H1 (cell line): ENCODE measurements around the gene COLEC12. TPM values are rescaled to one million over a fixed set of nuclear protein-coding genes. Genes with fewer than 3 reads are reported as not detected.

Experiments
- CTCF ChIA-PET: fragments of 300-600 bp; sonication (Branson Sonifier 250); formaldehyde crosslinking; loops from one replicate; lab custom pipeline; 2021; ENCODE audit not compliant: partially characterized antibody; lab: Charles Lee
- POLR2A ChIA-PET: fragments of 300-600 bp; sonication (Branson Sonifier 250); formaldehyde crosslinking; loops from one replicate; lab custom pipeline; 2021; ENCODE audit warnings: inconsistent platforms; ENCODE audit not compliant: partially characterized antibody; lab: Charles Lee
- DNase-seq, 2 experiments: peaks; one replicate each; pipeline versions ENCODE4 v3.0.0 to v3.0.0-alpha.2; 2010 to 2022; ENCODE audit warnings: low spot score in 2 of 2, low read depth in 1 of 2, mixed read lengths in 1 of 2
- FAIRE-seq: peaks from 2 replicates; lab custom pipeline; 2011; peaks lifted over from hg19 to GRCh38; lab: Jason Lieb, UNC
- H2AFZ ChIP-seq: 2 replicates; pipeline ENCODE4 v1.8.1; 2012; ENCODE audit warnings: low read length, inconsistent platforms
- H2AK5ac ChIP-seq: 2 replicates; pipeline ENCODE4 v1.6.1; 2013; ENCODE audit warnings: low read depth, low read length
- H2BK120ac ChIP-seq: replicated peaks from 2 replicates; pipeline ENCODE3; 2013; ENCODE audit warnings: low read depth, low read length, inconsistent platforms
- H2BK12ac ChIP-seq: 2 replicates; pipeline ENCODE4 v1.6.1; 2013; ENCODE audit warnings: low read depth, low read length
- H2BK15ac ChIP-seq: 2 replicates; pipeline ENCODE4 v1.6.1; 2013; ENCODE audit warnings: low read length
- H2BK20ac ChIP-seq: 2 replicates; pipeline ENCODE4 v1.6.1; 2013; ENCODE audit warnings: low read length
- H2BK5ac ChIP-seq: 2 replicates; pipeline ENCODE4 v1.6.1; 2013; ENCODE audit warnings: low read depth, low read length
- H3K14ac ChIP-seq: 2 replicates; pipeline ENCODE4 v1.6.1; 2013; ENCODE audit warnings: inconsistent platforms; ENCODE audit not compliant: insufficient read length
- H3K18ac ChIP-seq: 2 replicates; pipeline ENCODE4 v1.6.1; 2013; ENCODE audit warnings: low read length; ENCODE audit errors: extremely low read depth
- H3K23ac ChIP-seq: 2 replicates; pipeline ENCODE4 v1.6.1; 2013; ENCODE audit warnings: inconsistent platforms; ENCODE audit not compliant: insufficient read length
- H3K23me2 ChIP-seq: 2 replicates; pipeline ENCODE4 v1.6.1; 2013; ENCODE audit warnings: low read depth, low read length
- H3K27ac ChIP-seq: 2 replicates; pipeline ENCODE4 v1.6.1; 2011; ENCODE audit warnings: low read depth, low read length, inconsistent platforms
- H3K27me3 ChIP-seq, 4 experiments: replicated peaks in 1 of 4; 1 replicate in 1 of 4; 2 replicates in 3 of 4; pipeline versions ENCODE4 v1.6.1 to v1.8.1; 2011 to 2013; ENCODE audit warnings: low read length in 3 of 4, mild to moderate bottlenecking in 3 of 4, inconsistent platforms in 2 of 4, mixed read lengths in 2 of 4, moderate library complexity in 1 of 4; ENCODE audit not compliant: control insufficient read depth in 3 of 4, insufficient read depth in 3 of 4; ENCODE audit errors: extremely low read depth in 1 of 4
- H3K36me3 ChIP-seq, 4 experiments: 2 replicates each; pipeline versions ENCODE4 v1.6.1 to v1.8.1; 2011 to 2013; ENCODE audit warnings: mild to moderate bottlenecking in 4 of 4, low read length in 3 of 4, moderate library complexity in 2 of 4, control low read depth in 1 of 4, inconsistent platforms in 1 of 4; ENCODE audit not compliant: insufficient read depth in 4 of 4, control insufficient read depth in 2 of 4
- H3K4ac ChIP-seq: replicated peaks from 2 replicates; pipeline ENCODE3; 2013; ENCODE audit warnings: low read length, low read depth, mixed read lengths, inconsistent platforms; ENCODE audit not compliant: insufficient read length
- H3K4me1 ChIP-seq, 4 experiments: replicated peaks in 1 of 4; 1 replicate in 1 of 4; 2 replicates in 3 of 4; pipeline versions ENCODE4 v1.6.1 to v1.8.1; 2011 to 2013; ENCODE audit warnings: low read length in 3 of 4, inconsistent platforms in 2 of 4, mixed read lengths in 1 of 4; ENCODE audit not compliant: insufficient read depth in 4 of 4, control insufficient read depth in 3 of 4
- H3K4me2 ChIP-seq, 2 experiments: 2 replicates each; pipeline versions ENCODE4 v1.6.1 to v1.8.1; 2011 to 2013; ENCODE audit warnings: low read depth in 2 of 2, low read length in 2 of 2, control low read depth in 1 of 2, inconsistent platforms in 1 of 2, mild to moderate bottlenecking in 1 of 2; ENCODE audit not compliant: insufficient read depth in 1 of 2
- H3K4me3 ChIP-seq, 4 experiments: fragments of 200-600, 300-600 bp in 1 of 4; sonication (generic), shearing (Covaris generic), sonication (Bioruptor Twin) in 1 of 4; 2 replicates each; pipeline versions ENCODE4 v1.5.1 to v1.8.1; 2011 to 2016; ENCODE audit warnings: low read length in 4 of 4, low read depth in 3 of 4, control low read depth in 2 of 4, inconsistent platforms in 2 of 4, mild to moderate bottlenecking in 2 of 4, mixed read lengths in 1 of 4, moderate library complexity in 1 of 4; ENCODE audit not compliant: insufficient read depth in 2 of 4; ENCODE audit errors: extremely low read depth in 1 of 4
- H3K56ac ChIP-seq: replicated peaks from 2 replicates; pipeline ENCODE3; 2013; ENCODE audit warnings: low read depth, mild to moderate bottlenecking, mixed read lengths, low read length, inconsistent platforms; ENCODE audit not compliant: insufficient read length
- H3K79me1 ChIP-seq: 2 replicates; pipeline ENCODE4 v1.6.1; 2013; ENCODE audit warnings: low read depth, low read length, control low read depth
- H3K79me2 ChIP-seq, 2 experiments: 2 replicates each; pipeline versions ENCODE4 v1.6.1 to v1.8.1; 2012 to 2013; ENCODE audit warnings: low read length in 2 of 2, mild to moderate bottlenecking in 2 of 2, inconsistent platforms in 1 of 2; ENCODE audit not compliant: insufficient read depth in 2 of 2, control insufficient read depth in 1 of 2
- H3K9ac ChIP-seq, 4 experiments: replicated peaks in 1 of 4; 1 replicate in 1 of 4; 2 replicates in 3 of 4; pipeline versions ENCODE4 v1.6.1 to v1.8.1; 2011 to 2013; ENCODE audit warnings: low read depth in 3 of 4, low read length in 3 of 4, control low read depth in 2 of 4, mild to moderate bottlenecking in 2 of 4, moderate library complexity in 2 of 4, inconsistent platforms in 1 of 4; ENCODE audit errors: extremely low read depth in 1 of 4
- H3K9me3 ChIP-seq, 2 experiments: 2 replicates each; pipeline versions ENCODE4 v1.6.1 to v1.8.1; 2012 to 2013; ENCODE audit warnings: mild to moderate bottlenecking in 2 of 2, moderate library complexity in 2 of 2, control low read depth in 1 of 2, inconsistent platforms in 1 of 2, low read depth in 1 of 2, low read length in 1 of 2, mixed read lengths in 1 of 2; ENCODE audit not compliant: insufficient read depth in 2 of 2
- H4K20me1 ChIP-seq, 2 experiments: replicated peaks in 1 of 2; 2 replicates each; pipeline versions ENCODE3 to v1.8.1; 2011 to 2013; ENCODE audit warnings: inconsistent platforms in 2 of 2, low read length in 2 of 2, mild to moderate bottlenecking in 1 of 2; ENCODE audit not compliant: insufficient read depth in 2 of 2, control insufficient read depth in 1 of 2
- H4K5ac ChIP-seq: 2 replicates; pipeline ENCODE4 v1.6.1; 2013; ENCODE audit warnings: low read length, low read depth, mixed read lengths, inconsistent platforms; ENCODE audit not compliant: insufficient read length
- H4K8ac ChIP-seq: 2 replicates; pipeline ENCODE4 v1.8.0; 2013; ENCODE audit warnings: mild to moderate bottlenecking, moderate library complexity, low read length, inconsistent platforms; ENCODE audit not compliant: insufficient read depth; ENCODE audit errors: extremely low read depth
- H4K91ac ChIP-seq: replicated peaks from 2 replicates; pipeline ENCODE3; 2013; ENCODE audit warnings: low read length, mixed read lengths, inconsistent platforms; ENCODE audit not compliant: insufficient read length
- JUND ChIP-seq: IDR thresholded peaks from 2 replicates; pipeline ENCODE4 v1.6.1; 2011; ENCODE audit warnings: mild to moderate bottlenecking, improper control_type of control experiment, low read length
- NANOG ChIP-seq: IDR thresholded peaks from 2 replicates; pipeline ENCODE4 v1.6.1; 2011; ENCODE audit warnings: low read length, low read depth, mild to moderate bottlenecking, inconsistent platforms; ENCODE audit not compliant: insufficient read depth, poor library complexity, severe bottlenecking
- TCF12 ChIP-seq: IDR thresholded peaks from 2 replicates; pipeline ENCODE4 v1.6.1; 2011; ENCODE audit warnings: low read depth, mild to moderate bottlenecking, low read length
- TEAD4 ChIP-seq: IDR thresholded peaks from 2 replicates; pipeline ENCODE4 v1.6.1; 2012; ENCODE audit warnings: low read depth, low read length, inconsistent platforms, mixed read lengths
- WGBS, 2 experiments: shearing (Covaris generic) in 1 of 2; methylation state at CpG; one replicate each; pipeline versions ENCODE4 v1.1.6 to v1.1.7; 2013 to 2015; ENCODE audit warnings: low lambda C conversion rate in 2 of 2, mixed read lengths in 2 of 2, inconsistent platforms in 1 of 2, low coverage in 1 of 2, missing lambda C conversion rate in 1 of 2; ENCODE audit not compliant: insufficient replicate concordance in 2 of 2, insufficient coverage in 1 of 2, insufficient read length in 1 of 2; ENCODE audit errors: extremely low coverage in 1 of 2, missing lambda C conversion rate in 1 of 2; 5-methylcytosine and 5-hydroxymethylcytosine counted together
- polyA plus RNA-seq, 7 experiments: library from polyadenylated mRNA; depleted of rRNA in 3 of 7; stranded (reverse) in 5 of 7; unstranded in 2 of 7; fragments of >200 nt in 5 of 7; fragments of 200-250 nt in 2 of 7; gene quantifications; 1 replicate in 5 of 7; 2 replicates in 1 of 7; 4 replicates in 1 of 7; pipeline versions ENCODE4 v1.2.1 to v1.2.3, GENCODE V29; 2011 to 2013; ENCODE audit warnings: missing spikeins in 2 of 7, mixed read lengths in 2 of 7
- total RNA-seq: library from RNA; stranded (reverse); fragmentation: NEBNext Ultra II Directional; extraction: Animal tissue kit (Norgen Biotek cat#: 25700); gene quantifications from 2 replicates; pipeline ENCODE4 v1.2.1, GENCODE V29; 2021

COLEC12 gene
- total and polyA plus RNA-seq, 2 of the 8 experiments (the other 6 are each of a cell fraction or from before 2014, with no cell fraction given): 0.44 to 2.3 TPM

DNA sequence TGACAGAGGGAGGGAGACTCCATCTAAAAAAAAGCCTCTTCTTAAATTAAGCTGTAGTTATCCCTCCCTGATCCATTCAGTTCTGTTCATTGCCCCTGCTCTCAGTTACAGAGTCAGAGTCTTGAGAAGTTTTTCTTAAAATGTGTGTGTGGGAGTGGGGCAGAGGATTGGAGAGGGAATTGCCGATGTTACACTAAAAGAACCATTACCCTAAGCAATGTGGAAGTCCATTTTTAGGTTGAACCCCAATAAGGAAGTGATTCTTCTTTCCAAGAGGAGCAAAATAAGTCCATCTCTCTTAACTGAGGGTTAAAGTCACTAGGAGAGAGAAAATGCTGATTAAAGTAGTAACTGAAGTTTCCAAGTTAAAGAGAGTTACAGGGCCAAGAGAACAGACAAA lies 211.5 kb downstream of the COLEC12 start:
- Histone ChIP-seq H2BK15ac (no peak overlapping the region), H3K56ac (no peak overlapping the region), H2BK120ac (no peak overlapping the region), H2AFZ (no peak overlapping the region; the same call in 1 of the 2 replicates), H3K4me1 (peaks cover 0 to 2% (median 0%) of the 10 kb centered on the region in 4 experiments; a peak in 1 of 7 replicates), H4K5ac (no peak overlapping the region), H3K9ac (no peak overlapping the region), H3K9me3 (no peaks in the 10 kb centered on the region; a peak in 1 of 4 replicates), H3K23ac (no peak overlapping the region), H3K4ac (no peak overlapping the region), H2BK5ac (no peak overlapping the region), H3K27me3 (no peaks in the 10 kb centered on the region), H2BK12ac (no peak overlapping the region), H3K4me3 (no peak overlapping the region), H3K79me2 (no peaks in the 10 kb centered on the region), H3K14ac (no peak overlapping the region), H3K23me2 (no peaks in the 10 kb centered on the region), H2BK20ac (no peak overlapping the region), H3K18ac (no peak overlapping the region), H4K20me1 (no peaks in the 10 kb centered on the region), H4K91ac (no peak overlapping the region), H3K27ac (no peak overlapping the region), H3K4me2 (no peak overlapping the region), H4K8ac (no peak overlapping the region), H3K36me3 (no peaks in the 10 kb centered on the region), H2AK5ac (no peak overlapping the region), H3K79me1 (no peaks in the 10 kb centered on the region)
- no peak for FAIRE-seq
- 93% methylated on average over 1 of the region's 1 CpG; no CpG with 5 or more reads in 1 of the 2 experiments for WGBS, 2 experiments
- ChIA-PET CTCF (interaction anchor here (0.9 to 2.7 kb wide), 4 partner anchors 10 to 326 kb away, joined by 3 to 16 read pairs (median 4); no protein-coding TSS in a partner anchor), POLR2A (no interaction called here)
- TF ChIP-seq TCF12 (no peak), TEAD4 (no peak), NANOG (no peak), JUND (no peak)
- no peak for DNase-seq
